ENCODE measurements around the gene MAP4K3.

- TF ChIP-seq CTCF (IDR thresholded peaks at IDR 0.05), result no peak
- no peak for TF ChIP-seq POLR2A (IDR thresholded peaks at IDR 0.05)
These were observed 193.5 kb downstream of the MAP4K3 start, which contains the start of gene CDKL4 for GRCh38 chr2:39243469-39244123.

Measured in heart left ventricle (tissue), 13 donors.